NCI-H1048 (cell line): ENCODE measurements around the gene ENTR1.

Experiments
- DNase-seq: peaks from one replicate; lab custom pipeline; 2025; lab: John Stamatoyannopoulos, UW

Gene ENTR1

DNA sequence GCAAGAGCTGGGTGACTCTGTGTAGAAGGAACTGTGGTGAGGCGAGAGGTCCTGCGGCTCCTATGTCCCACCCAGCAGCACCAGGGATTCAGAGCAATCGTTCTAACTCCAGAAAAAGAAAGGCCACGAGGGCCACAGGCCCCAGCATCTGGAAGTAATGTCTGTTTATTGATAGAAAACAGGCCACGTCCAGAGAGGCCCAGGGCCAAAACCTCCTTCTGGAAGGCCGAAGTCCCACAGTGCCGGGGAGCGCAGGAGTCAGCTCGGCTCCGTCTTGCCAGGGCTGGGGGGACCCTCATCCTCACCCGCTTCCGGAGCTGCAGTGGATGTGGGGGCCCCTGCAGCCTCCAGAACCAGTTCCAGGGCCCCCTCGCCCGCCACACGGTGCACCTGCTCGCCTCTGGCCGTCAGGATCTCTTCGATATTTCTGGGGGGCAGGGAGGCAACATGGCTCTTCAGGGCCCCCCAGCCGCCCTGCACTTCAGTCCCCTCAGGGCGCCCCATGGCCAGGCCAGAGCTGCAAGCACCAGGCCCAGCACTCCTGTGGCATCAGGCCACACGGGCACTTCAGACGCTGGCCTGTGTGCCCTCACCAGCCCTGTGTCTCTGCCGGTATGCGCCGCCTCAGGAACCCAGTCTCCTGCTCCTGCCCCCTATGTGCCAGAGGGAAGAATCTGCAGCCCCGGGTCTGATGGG, 48.5 kb downstream of the ENTR1 start:
- no peak for DNase-seq

DNA sequence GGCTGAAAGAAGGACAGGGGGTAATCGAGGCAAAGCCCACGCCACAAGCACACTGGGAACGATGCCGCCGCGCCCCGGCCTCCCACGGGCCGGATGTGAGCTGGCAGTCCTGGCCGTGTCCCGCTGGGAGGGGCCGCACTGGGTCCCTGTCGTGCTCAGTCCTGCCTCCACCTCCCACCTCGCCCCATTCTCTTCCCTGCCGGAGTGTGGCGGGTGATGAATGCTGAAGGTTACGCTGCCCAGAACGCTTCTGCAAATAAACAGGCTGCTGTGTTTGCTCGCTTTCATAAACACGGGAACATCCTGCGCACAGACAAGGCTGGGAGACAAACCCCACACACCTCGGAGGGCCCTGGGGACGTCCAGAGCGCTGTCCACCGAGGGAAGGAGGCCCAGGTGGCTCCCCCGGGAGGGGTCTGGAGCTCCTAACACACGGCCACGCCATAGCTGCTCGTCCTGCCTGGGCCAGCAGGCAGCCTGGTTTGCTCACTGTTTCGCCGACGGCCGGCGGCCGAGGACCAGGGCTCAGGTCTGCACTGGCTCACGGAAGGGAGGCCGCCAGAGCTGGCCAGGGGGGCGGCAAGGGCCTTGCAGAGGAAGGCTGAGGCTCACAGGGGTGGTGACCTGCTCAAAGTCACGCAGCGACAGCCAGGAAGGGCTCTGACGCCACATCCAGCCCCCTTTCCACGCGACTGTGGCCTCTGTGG, 49.2 kb downstream of the ENTR1 start:
- no peak for DNase-seq

DNA sequence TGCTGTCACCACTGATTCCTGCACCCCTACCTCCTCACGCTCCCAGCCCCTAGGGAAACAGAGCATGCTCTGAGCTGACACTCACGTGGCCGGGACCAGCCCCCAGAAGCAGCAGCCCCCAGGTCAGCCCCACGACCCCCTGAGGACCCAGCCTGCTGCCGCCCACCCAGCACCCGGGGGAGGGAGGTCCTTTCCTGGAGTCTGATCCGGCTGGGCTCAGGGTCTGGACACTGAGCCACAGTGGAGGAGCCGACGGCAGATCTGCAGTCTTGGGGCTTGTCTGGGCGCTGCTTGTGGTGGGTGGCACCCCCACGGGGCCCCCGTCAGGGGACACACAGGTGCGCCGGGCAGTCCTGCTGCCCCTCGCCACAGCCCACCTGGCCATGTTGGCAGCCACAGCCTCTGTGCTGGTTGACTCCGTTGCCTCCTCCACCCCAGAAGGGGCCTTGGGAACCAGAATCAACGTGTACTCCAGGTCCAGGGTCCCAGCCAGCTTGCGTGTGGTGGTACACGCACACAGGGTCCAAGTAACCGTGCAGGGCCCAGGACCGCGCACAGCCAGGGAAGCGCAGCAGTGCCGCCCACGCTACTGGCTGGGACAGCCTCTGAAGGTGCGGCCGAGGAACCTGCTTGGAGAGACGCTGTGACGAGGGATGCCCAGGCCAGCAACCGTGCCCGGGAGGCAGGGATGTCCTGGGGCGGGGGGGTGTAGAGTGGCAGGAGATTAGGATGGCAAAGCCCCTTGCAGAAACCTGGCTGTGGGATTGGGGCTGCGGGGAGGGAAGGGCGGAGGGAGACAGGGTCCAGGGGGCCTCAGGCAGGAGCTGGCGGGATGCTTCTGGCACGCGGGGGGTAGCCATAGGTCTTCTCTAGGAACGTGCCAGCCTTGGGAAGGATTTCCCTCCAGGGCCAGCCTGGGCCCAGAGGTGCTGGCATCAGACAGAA, 50.4 kb downstream of the ENTR1 start:
- DNase-seq: no peak

DNA sequence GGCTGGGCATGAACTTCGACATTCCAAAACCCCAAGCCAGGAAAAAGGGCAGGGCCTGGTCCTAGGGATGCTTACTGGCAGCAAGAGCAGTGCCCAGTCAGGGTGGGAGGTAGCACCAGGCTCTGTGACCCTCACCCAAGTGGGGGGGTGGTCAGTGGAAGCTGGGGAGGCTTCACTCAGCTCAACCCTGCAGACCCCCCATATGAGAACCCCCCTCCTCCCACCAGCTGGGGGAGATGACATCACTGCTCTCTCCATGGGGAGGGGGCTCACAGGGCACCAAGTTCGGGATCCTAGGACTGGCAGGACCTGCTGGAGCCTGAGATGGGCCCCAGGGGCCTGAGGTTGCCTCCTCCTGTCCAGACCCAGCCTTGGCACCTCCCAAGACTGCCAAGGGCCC, 51.5 kb downstream of the ENTR1 start:
- no peak for DNase-seq

DNA sequence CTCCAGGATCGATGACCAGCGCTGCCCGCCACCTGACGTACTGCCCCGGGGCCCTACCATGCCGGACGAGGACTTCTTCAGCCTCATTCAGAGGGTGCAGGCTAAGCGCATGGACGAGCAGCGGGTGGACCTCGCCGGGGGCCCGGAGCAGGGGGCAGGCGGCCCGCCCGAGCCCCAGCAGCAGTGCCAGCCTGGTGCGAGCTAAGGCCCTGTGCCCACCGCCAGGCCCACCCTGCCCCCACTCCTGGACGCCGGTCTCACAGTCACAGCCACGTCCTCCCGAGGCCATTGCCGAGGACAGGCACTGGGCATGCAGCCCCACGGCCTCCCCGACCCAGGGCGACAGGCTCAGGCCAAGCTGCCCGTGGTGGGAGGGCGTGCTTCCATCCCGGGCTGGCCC, 52.4 kb downstream of the ENTR1 start:
- DNase-seq: no peak

DNA sequence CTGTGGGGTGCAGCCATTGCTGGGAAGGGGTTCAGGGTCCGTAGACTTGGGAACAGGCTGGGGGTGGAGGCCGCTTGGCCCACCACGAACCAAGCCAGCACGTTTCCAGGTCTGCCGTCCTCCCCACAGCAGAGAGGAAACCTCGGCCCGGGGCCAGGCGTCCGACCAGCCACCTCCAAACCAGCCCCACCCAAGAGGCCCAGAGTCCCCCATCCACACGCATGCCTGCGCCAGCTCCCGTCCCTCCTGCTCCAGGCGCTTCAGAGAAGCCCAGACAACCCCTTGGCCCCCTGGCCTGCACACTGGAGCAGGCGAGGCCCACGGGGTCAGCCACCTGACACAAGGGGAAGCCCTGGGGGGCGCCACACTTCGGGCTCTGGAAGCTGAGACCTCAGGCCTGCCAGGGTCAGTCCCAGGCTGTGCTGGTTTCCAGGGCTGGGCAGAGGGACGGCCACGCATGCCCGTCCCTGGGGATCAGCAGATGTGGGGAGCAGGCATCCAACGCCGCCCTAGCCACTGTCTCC, 53.1 kb downstream of the ENTR1 start:
- DNase-seq: no peak

DNA sequence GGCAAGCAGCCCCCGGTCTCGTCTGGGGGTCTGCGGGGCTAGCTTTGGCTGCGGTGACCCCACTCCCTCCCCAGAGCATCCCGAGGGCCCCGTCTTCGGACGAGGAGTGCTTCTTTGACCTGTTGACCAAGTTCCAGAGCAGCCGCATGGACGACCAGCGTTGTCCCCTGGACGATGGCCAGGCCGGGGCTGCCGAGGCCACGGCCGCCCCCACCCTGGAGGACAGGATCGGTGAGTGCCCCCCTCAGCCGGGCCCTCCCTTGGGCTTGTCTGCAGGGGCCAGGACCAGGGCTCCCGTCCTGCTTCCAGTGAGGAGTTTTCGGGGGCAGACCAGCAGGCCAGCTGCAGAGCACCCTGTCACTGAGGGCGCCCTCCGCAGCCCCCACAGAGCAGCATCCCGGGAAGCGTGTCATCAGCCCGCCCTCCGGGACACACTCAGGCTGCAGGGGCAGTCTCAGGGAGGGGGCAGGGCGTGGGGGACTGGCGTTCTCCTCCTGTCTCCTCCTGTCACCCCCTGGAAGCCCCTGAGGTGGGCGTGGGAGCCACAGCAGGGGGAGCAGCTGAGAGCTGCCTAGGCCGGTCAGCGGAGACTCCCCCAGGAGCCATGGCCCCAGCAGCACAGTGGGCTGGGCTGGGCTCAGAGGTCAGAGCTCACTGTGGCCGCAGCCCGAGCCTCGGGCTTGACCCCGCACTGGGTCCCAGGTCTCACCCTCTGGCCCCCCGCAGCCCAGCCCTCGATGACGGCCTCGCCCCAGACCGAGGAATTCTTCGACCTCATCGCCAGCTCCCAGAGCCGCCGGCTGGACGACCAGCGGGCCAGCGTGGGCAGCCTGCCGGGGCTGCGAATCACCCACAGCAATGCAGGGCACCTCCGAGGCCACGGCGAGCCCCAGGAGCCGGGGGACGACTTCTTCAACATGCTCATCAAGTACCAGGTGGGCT, 54.5 kb downstream of the ENTR1 start:
- no peak for DNase-seq

DNA sequence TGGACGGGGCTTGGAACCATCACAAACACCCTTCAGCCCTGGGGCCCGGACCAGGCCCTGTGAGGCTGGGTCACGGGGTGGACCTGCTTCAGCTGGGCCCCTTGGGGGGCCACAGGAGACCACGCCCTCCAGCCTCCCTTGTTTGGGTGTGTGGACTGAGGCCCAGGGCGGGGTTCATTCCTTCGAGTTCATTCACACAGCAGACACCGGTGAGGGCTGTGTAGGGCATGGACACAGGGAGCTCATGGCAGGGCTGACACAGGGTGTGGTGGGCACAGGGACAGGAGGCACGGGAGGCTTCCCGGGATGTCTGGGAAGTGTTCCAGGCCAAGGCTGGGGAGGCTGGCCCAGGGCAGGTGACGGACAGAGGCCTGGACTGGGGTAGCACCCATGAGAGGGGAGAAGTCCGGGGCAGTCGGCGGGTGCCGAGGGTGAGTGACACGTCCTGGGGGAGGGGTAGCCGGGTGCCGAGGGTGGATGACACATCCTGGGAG, 55.8 kb downstream of the ENTR1 start:
- DNase-seq: no peak

DNA sequence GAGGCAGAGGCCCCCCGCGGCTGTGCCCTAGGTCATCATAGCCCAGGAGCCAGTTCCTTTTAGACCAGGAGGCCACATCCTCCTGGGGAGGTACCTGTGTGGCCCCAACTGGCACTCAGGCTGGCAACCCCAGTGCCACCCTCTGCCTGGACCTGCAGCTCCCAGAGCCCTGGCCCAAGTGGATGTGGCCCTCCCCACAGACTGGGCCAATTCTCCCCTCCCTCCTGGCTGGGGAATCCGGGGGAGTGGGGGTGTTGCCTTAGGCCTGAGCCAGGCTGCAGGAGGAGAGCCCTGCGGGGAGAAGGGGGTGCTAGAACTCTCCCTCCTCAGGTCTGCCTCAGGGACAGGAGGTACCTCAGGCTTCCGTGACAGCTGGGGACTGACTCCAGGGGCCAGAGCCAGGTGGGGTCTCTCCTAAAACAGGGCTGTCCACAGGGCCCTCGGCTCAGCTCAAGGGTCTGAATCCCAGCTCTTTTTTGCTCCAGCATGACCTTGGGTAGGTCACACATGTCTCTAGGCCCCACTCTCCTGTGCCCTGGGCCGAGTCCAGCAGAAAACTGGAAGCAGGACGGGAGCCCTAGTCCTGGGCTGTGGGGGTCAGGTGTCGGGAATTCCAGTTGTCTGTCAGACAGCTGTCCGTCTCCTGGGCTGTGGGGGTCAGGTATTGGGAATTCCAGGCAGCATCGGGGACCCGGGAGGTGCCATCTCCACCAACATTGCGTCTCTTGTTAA, 56.5 kb downstream of the ENTR1 start:
- no peak for DNase-seq

DNA sequence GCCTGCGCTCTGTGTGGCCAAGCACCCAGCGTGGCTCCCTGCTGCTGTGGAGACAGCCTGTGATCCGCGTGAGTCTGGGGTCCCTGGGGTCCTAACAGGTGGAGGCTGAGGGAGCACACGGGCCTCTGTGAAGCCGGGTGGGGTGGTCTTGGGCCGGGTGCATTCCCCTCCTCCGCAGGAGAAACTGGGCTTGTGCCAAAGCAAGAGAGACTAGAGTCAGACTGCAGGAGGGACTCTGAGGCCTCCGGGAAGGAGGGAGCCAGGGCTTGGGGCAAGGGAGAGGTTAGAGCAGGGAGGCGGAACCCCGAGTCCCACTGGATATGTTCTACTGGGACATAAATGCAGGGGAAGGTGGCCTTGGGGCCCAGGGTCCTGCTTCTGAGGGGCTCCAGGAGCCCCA, 57.3 kb downstream of the ENTR1 start:
- DNase-seq: no peak

DNA sequence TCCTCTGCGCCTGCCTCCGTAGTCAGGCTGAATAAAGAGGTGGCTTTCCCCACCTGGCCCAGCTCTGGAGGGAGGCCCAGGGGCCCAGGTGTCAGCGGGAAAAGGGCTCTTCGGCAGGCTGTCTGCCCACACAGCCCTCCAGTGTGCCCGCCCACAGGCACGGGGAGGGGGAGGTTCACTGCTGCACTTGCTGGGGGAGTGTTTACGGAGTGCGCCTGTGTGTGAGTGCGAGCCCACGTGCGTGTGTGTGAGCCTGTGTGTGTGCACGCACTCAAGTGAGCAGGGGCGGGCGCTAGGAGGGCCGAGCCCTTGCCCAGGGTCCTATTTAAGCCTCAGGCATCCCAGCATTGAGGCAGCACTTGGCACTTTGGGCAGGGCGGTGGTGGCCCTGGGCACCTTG, 57.7 kb downstream of the ENTR1 start:
- no peak for DNase-seq
